GM19099 (cell line): ENCODE measurements around the gene TSEN54.

Experiments
- POLR2A ChIP-seq: IDR thresholded peaks from 3 replicates; pipeline ENCODE4 v1.6.1; 2011; ENCODE audit warnings: low read depth; ENCODE audit not compliant: insufficient read length; ENCODE audit errors: extremely low read depth

Gene TSEN54

GRCh38 chr17:75516255-75516618 is at the start of gene TSEN54:
TSEN54 (plus strand) TSS chr17:75516528; CDS start chr17:75516561, 33 bp downstream.
- peak; percentile 58 for TF ChIP-seq POLR2A

GRCh38 chr17:75468291-75468754 is 48.0 kb upstream of the TSEN54 start:
- no peak for TF ChIP-seq POLR2A

- no peak for TF ChIP-seq POLR2A
These were observed 47.5 kb upstream of the TSEN54 start for GRCh38 chr17:75468779-75469373.

GRCh38 chr17:75471207-75471606 is 45.1 kb upstream of the TSEN54 start:
- TF ChIP-seq POLR2A: no peak

- no peak for TF ChIP-seq POLR2A
These were observed 44.2 kb upstream of the TSEN54 start for GRCh38 chr17:75472119-75472518.

- TF ChIP-seq POLR2A: no peak
These were observed 43.1 kb upstream of the TSEN54 start for GRCh38 chr17:75473246-75473645.

- TF ChIP-seq POLR2A: no peak
These were observed 41.6 kb upstream of the TSEN54 start for GRCh38 chr17:75474736-75475135.

GRCh38 chr17:75475144-75475835 is 41.0 kb upstream of the TSEN54 start:
- TF ChIP-seq POLR2A: no peak

- no peak for TF ChIP-seq POLR2A
These were observed 40.5 kb upstream of the TSEN54 start for GRCh38 chr17:75475851-75476250.

GRCh38 chr17:75476271-75476671 is 40.1 kb upstream of the TSEN54 start:
- no peak for TF ChIP-seq POLR2A

- TF ChIP-seq POLR2A: no peak
These were observed 39.4 kb upstream of the TSEN54 start for GRCh38 chr17:75476752-75477489.

- no peak for TF ChIP-seq POLR2A
These were observed 37.8 kb upstream of the TSEN54 start for GRCh38 chr17:75478508-75478907.

GRCh38 chr17:75480281-75480680 is 36.0 kb upstream of the TSEN54 start:
- no peak for TF ChIP-seq POLR2A

- TF ChIP-seq POLR2A: no peak
These were observed 34.9 kb upstream of the TSEN54 start for GRCh38 chr17:75481194-75482068.
